GM18519 (cell line): ENCODE results near the gene DNAH7.

Experiments
- ATAC-seq: cut with Tn5 transposase; IDR thresholded peaks from one replicate; pipeline ENCODE4 v1.9.1; 2021; ENCODE audit warnings: mild to moderate bottlenecking, moderate library complexity; ENCODE audit not compliant: unreplicated experiment, low FRiP score

DNAH7 gene

DNA sequence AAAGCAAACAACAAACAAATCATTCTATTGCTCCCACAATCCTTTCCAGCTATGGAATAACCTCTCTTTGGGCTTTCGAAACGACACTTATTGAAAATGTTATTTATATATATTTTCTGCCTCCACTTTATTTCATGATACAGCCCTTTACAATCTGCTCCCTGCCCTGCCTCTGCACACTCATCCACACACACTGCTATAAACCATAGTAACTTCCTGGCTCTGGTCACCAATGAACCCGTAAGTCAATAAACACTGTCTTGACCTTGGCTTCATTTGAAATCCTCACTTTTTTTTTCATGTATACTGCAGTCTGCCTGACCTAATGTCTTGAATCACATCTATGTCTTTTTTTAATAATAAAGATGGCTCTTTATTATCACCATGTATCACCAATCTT is 250.1 kb downstream of the DNAH7 start:
- no peak for ATAC-seq

DNA sequence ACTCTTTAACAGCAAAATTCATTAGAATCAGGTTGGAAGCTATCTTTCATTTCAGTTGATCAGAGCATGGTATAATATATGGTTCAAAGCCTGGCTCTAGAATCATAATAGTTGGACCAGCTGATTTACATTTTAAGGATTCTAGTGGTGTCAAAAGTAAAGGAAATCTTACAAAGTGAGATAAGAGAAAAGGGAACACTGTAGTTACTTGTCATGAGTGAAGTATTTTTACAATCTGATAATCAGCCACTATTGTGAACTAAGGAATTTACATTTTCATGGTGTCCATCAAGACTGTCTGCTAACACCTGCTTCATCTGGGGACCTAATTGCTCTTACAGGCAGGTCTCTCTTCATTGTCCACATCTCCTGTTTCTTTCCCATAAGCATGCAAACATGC is 250.5 kb downstream of the DNAH7 start:
- no peak for ATAC-seq

DNA sequence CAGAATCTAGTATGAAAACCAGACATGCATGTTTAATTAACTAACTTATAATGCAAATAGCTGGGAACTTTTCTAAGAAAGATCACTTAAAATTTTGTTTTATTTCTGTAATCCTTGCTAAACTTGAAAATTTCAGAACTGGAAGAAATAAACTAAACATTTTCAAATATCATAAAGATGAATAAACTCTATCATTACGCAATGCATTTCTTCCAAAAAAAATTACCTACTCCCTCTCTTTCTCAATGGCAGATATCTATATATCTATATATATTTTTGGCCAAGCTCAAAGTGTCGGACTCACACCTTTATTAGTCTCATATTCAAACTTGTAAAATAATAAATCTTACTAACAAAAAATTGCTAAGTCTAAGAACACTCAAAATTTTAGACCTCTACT is 253.6 kb downstream of the DNAH7 start:
- no peak for ATAC-seq

DNA sequence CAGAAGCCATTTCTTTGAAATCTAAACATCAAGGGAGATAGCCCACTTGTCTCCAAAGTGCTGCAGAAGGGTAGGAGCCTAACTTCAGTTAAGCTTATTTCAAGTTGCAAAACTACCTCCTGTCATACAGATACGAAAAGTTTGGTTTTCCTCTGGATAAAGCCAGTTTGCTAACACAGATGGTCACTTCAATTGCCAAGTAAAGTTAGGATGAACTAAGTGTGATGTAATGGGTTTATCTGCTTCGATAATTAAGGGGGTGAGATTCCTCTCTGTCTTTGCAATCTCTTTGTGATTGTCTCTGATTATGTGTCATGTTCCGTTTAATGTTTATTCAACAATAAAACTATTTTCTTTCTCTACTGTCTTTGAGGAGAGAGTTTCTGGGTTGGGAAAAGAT is 255.2 kb downstream of the DNAH7 start:
- ATAC-seq, result no peak

DNA sequence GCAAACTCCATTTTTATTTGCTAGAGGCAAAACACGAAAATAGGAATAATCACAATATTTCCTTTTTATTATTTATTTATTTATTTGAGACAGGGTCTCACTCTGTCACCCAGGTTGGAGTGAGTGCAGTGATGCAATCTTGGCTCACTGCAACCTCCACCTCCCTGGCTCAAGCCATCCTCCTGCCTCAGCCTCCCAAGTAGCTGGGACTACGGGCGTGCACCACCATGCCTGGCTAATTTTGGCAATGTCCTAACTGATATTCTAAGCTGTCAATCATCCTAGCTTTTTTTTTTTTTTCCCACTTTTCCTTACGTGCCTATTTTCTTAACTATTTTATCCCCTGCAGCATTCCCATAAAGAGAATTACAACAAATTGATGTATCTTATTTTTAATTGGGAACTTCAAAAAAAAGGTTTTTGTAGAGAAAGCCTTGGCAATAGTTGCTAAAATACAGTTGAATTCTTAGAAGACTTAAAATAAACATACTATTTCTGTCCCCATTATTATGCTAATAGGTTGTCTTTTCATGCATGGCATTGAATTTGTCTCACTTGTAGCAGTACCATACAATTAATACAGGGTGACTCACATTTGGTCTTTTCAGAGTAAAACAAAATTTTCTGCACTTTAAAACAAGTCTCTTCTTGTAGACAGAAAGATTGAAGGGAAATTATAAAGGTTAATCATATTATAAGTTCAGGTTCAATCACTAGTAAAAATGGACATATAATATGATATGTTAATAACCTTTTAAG is 258.1 kb downstream of the DNAH7 start:
- ATAC-seq, result no peak

DNA sequence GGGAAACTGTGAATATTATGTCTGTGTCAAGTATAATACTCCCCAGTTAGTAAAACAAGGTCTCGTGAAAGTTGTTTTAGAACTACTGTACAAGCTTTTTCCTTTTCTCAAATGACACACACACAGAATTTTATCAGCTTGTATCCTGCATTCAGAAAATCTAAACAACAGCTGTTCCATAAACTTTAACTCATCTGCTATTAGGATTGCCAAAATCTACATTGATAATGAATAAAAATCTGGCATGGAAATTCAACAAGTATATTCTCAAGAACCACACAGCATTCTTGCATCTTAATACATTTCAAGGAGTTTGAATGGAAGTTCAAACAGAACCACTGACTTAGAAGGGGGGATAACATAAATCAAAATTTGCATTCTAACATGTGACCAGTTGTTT is 260.4 kb downstream of the DNAH7 start:
- ATAC-seq, result no peak

DNA sequence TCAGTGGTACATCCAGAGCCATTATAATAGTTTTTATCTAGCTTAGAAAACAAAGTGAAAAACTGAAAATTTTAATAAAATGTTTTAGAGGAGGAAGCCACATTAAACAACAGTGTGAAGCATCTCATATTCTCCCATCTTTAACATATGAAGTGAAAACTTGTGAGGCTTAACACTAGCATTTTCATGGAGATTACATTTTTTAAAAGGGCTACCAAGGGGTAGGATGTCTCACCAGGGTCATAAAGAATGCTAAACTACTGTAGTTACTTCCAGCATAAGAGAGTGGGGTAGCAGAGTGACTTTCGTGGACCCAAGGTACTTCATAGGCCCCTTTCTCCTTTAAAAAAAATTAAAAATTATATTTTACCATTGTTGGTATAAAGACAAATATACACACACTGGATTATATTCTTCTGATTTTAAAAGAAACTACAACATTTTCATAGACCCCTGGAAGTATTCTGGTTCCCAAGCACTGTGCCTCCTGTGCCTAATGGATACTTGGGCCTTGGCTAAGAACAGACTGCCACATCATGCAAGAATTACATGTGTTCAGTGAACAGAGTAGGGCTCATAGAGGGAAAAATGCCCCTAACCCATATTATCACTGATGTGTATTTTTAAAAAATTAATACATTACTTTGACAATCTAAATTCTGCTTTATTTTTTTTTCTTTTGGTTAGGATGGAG is 263.2 kb downstream of the DNAH7 start:
- ATAC-seq, result no peak

DNA sequence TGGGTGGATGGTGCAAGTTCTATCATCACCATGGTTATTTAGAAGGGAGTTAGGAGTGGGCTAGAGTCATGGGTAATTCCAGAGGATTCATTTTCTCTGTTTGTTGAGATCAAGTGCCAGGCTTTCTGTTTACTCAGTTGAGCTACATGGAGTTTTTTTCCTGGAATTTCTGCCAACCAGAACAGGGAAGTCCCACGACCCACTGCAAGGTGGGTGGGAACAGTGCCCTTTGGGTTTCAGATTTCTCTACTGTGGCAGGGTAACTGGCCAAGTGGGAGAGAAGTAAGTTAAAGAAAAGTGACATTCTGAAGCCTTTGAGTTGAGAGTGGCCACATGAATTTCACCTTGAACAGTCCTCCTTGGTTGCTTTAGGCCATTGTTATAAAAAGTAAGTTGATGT is 272.8 kb downstream of the DNAH7 start:
- no peak for ATAC-seq

DNA sequence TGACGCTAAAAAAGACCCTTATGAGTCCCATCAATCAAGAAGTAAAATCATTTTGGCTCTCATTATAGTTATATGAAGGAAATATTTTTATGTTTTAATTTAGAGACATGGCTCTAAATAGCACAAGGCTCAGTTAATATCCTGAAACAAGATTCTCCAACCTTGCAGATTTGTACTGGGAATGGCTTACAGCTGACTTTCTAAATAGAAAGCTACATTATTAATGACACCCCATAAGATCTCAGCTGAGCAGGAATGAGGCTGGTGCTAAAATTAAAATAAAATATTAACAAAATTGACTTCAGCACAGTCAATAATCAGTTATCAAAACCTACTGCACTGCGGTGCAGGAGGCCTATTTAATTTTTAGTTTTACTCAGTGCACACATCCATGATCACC is 274.8 kb downstream of the DNAH7 start:
- ATAC-seq, result no peak

DNA sequence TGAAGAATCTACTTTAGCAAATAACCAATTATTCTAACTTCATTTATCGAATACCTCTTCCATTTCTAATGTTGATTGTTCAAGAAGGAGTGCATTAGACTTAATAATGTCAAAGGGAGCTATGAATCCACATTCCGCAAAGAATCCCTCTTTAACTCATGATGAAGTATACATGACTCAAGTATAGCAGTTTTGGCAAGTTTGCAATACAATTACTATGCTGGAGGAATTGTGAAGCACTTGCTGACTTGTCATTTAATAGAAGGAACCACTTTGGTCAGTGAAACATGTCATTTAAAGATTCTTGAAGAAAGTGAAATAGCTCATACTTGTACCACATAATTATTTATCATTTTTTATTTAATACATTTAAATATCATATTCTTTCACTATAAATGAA is 286.5 kb downstream of the DNAH7 start:
- ATAC-seq, result no peak

DNA sequence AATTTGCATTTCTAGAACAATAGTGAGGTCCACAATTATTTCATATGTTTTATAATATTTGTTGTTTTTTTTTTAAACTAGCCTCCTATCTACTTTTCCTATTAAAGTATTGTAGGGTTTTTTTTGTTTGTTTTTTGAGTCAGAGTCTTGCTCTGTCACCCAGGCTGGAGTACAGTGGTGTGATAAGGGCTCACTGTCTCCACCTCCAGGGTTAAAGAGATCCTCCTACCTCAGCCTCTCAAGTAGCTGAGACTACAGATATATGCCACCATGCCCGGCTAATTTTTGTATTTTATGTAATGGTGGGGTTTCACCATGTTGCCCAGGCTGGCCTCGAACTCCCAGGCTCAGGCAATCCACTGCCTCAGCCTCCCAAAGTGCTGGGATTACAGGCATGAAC is 289.1 kb downstream of the DNAH7 start:
- ATAC-seq, result no peak

DNA sequence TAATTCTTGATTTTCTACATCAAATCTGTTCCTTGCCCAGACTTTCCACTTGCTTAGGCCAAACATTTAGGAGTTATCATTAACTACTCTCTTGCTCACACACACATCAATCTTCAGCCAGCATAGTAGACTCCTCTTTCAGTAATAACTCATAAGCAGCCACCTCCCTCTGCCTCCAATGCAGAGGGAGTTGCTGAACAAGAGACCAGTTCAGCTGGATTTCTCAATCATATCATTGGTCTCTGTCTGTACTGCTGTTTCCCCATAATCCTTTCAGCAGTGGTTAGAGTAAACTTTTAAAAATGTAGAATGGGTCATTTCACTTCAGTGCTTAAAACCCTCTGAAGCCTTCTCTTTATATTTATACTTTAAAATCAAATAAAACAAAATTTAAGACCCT is 298.7 kb downstream of the DNAH7 start:
- no peak for ATAC-seq

DNA sequence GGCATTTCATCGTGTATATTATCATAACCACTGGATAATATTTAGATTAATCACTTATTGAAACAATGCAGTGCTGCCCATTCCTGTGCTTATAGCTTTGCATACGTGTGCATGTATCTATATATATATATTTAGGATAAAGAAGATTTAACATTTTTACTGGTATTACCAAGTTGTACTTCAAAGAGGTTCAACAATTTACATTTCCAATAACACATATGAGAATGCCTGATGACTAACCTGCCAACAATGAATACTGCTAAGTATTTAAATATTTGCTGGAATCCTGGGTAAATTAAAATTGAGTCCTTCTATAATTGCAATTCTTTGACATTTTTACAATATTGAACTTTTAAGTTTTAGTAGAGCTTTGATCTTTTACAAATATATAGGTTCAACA is 300.2 kb downstream of the DNAH7 start:
- ATAC-seq, result no peak

DNA sequence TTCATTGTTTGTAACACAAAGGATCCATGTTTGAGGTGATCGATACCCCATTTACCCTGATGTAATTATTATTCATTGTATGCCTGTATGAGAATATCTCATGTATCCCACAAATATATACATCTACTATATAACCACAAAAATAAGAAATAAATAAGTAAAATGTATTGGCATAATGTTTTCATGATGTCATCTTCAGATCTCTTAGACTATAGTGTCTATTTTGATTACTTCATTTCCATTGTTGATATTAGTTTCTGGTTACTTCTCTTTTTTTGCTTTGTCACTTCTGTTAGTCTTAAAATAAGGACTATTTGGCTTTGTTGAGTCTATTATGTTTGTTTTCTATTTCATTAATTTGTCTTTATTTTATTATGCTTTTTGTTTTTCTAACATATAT is 301.9 kb downstream of the DNAH7 start:
- no peak for ATAC-seq

DNA sequence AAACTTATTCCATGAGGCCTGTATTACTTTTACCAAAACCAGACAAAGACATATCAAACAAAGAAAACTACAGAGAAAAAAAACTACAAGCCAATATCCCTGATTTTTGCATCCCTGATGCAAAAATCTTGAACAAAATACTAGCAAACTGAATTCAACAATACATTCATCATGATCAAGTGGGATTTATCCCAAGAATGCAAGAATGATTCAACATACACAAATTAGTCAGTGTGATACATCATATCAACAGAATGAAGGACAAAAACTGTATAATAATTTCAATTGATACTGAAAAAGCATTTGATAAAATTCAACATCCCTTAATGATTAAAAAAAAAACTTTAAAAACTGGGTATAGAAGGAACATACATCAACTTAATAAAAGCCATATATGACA is 304.8 kb downstream of the DNAH7 start:
- ATAC-seq, result no peak

DNA sequence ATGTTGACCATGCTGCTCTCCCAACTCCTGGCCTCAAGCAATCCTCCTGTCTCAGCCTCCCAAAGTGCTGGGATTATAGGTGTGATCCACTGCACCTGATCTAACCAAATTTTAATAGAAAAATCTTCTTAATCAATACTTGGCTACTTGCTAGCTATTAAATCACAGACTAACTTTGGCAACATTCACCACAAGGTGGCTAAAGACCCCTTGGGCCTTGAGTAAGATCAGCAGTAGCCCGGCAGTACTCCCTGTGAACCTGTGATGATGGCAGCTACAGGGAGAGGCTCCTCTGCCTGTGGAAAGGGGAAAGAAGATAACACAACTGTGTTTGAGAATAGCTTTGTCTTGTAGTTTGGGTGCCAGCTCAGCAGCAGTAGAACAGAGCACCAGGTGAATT is 308.8 kb downstream of the DNAH7 start:
- ATAC-seq, result no peak

DNA sequence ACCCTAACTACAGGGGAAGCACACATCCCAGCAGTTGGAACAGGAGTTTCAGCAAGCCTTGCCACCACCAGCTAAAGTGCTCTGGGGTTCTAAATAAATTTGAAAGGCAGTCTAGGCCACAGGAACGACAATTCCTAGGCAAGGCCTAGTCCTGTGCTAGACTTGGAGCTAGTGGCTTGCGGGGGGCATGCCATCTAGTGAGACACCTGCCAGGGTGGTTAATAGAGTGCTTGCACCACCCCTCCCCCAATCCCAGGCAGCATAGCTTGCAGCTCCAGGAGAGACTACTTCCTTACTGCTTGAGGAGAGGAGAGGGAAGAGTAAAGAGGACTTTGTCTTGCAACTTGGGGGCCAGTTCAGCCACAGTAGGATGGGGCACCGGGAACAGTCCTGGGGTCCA is 309.8 kb downstream of the DNAH7 start:
- no peak for ATAC-seq

DNA sequence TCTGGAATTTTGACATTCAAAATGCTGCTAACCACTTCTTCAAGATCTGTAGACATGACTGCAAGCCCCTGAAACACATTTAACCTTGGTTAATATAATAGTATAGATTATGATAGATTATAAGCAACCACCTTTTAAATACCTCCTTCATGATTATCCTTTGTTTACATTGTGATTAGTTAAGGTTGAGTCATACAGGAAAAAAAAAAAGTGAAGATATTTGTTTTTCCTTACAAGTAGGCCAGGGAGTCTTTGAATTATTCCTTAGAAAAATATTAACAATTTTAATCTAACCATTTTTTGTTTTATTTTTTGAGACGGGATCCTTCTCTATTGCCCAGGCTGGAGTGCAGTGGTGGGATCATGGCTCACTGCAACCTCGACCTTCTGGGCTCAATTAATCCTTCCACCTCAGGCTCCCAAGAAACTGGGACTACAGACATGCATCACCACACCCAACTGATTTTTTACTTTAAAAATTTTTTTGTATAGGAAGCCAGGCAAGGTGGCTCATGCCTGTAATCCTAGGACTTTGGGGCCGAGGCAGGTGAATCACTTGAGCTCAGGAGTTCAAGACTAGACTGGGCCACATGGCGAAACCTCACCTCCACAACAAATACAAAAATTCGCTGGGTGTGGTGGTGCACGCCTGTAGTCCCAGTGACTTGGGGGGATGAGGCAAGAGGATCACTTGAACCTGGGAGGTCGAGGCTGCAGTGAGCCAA is 312.3 kb downstream of the DNAH7 start:
- no peak for ATAC-seq

DNA sequence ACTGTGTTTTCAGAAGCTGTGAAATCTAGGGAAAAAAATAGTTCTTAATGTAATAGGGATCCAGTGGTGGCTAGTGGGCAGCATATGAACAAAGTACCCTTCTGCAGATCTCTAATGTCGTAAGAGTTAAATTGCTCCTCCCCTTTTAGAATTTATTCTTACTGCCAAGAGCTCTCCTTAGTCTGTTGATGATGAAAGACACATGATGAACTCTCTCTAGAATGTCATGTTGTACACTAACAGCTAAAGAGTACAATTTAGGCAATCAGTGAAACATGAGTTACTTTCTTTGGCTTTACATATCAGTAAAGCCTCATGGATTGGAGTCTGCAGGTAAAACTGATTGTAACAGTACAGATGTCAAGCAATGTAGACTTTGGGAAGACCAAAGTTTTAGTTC is 327.4 kb downstream of the DNAH7 start:
- ATAC-seq, result no peak

DNA sequence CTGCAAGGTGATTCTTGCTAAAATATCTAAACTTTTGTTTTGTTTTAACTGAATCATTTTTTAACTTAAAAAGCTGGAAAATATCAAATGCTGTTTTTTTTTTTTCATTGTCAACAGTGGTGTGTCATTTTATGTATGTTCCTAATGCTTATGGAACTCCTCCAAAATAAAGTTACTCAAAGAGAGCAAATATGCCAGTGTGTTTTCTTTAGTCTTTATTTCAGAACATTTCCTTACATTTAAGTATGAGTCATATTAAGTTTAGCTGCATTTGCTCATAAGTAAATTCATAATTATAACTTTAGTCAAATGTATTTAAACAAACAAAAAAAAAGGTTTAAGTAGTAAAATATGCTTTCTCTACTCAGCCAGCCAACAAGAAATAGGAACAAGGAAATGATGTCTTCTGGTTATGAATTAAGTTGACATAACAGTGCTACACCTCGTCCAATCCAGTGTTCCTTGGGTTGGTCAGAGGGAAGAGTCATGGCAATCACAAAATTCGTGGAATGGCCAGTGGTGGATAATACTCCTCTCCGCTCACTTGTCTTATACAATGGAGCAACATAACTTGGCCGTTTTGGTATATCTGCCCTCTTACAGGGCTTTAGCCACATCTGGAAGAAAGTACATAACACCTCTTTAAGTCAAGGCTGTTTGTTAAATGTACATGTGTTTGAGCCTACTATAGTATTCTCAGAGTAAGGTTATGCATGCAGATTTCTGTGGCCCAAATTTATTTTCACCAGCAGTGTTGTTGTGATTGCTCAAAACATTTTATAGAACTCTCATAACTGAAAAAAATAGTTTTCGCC is 330.9 kb downstream of the DNAH7 start:
- no peak for ATAC-seq

DNA sequence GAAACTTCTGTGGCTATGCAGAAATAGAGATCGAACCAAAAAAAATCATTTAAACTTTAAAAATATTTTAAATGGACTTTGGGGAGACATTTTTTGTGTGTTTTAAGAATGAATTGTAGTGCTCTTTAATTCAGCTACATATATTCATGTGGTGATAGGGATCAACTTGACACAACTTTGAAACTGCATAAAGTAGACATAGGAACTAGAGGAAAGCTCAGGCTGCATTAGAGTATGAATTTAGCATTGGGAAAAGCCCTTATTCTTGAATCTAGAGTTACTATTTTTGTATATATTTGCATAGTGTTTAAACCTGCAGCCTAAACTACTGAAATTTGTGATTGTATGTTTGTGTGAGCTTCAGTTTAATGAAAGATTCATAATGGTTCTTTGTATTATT is 333.3 kb downstream of the DNAH7 start:
- no peak for ATAC-seq
